ENCODE results near the gene HES4. TPM values are rescaled to one million over a fixed set of nuclear protein-coding genes. Genes with fewer than 3 reads are reported as not detected.

HES4 gene
- total RNA-seq, 1 experiment from 2014 or later = 145 TPM

GRCh38 chr1:950881-951280 is 49.0 kb downstream of the HES4 start (continued):
- no peak for TF ChIP-seq CEBPB (IDR thresholded peaks at IDR 0.05; ENCODE audit: low read depth)
- no peak for TF ChIP-seq JUND (IDR thresholded peaks at IDR 0.05)
- no peak for TF ChIP-seq YY1 (IDR thresholded peaks at IDR 0.05; ENCODE audit: extremely low read depth, insufficient replicate concordance, low read depth, low read length)
- no peak for TF ChIP-seq POLR2A (IDR thresholded peaks at IDR 0.05; ENCODE audit: borderline replicate concordance, extremely low read depth, insufficient read depth, insufficient read length)
- no peak for TF ChIP-seq FOSL1 (IDR thresholded peaks at IDR 0.05; ENCODE audit: low read depth)
- TF ChIP-seq SIN3A (IDR thresholded peaks at IDR 0.05; ENCODE audit: low read depth) = no peak

- ChIA-PET CTCF (no interaction called here), RAD21 (ENCODE audit: low non-redundant PET in 1 of 2, low total read pairs in 2 of 2, uncharacterized antibody in 2 of 2, unreplicated experiment in 2 of 2) (no interaction called here), POLR2A (no interaction called here)
- BruUV-seq (replicated peaks) = no TSS peak
- Histone ChIP-seq H3K4me3 (replicated peaks in 1 of 2; ENCODE audit: low read depth in 1 of 2, low read length in 2 of 2) (no peak overlapping the region), H4K20me1 (ENCODE audit: insufficient read depth) (no peaks in the 10 kb centered on the region), H3K79me2 (ENCODE audit: insufficient read depth, low read length) (peaks cover 28% of the 10 kb centered on the region; the same call in 1 of the 2 replicates), H3K9me3 (ENCODE audit: control insufficient read depth in 1 of 2, insufficient read depth in 1 of 2, low read depth in 1 of 2, low read length in 2 of 2) (no peaks in the 10 kb centered on the region), H3K27ac (ENCODE audit: low read depth, low read length) (no peak overlapping the region), H3K36me3 (ENCODE audit: control insufficient read depth in 1 of 2, insufficient read depth in 2 of 2, low read length in 2 of 2) (peaks cover 37 to 88% of the 10 kb centered on the region in 2 experiments), H3K4me2 (ENCODE audit: low read length) (no peak overlapping the region), H3K27me3 (ENCODE audit: insufficient read depth, low read length) (no peaks in the 10 kb centered on the region), H2AFZ (ENCODE audit: low read depth, low read length, poor library complexity, severe bottlenecking) (no peak overlapping the region), H3K9ac (ENCODE audit: low read length) (no peak overlapping the region), H3K4me1 (ENCODE audit: control insufficient read depth in 1 of 2, insufficient read depth in 2 of 2, low read length in 2 of 2) (no peaks in the 10 kb centered on the region), H3K9me2 (ENCODE audit: insufficient read depth) (no peaks in the 10 kb centered on the region)
- no peak for TF ChIP-seq POLR2A (IDR thresholded peaks at IDR 0.05; ENCODE audit: borderline replicate concordance, extremely low read depth, insufficient read depth, insufficient read length)
- no peak for TF ChIP-seq SRF (IDR thresholded peaks at IDR 0.05; ENCODE audit: low read depth)
- TF ChIP-seq ZFX (IDR thresholded peaks at IDR 0.05) = no peak
- no peak for TF ChIP-seq EZH2phosphoT487 (IDR thresholded peaks at IDR 0.05; ENCODE audit: borderline replicate concordance)
- no peak for TF ChIP-seq CEBPB (IDR thresholded peaks at IDR 0.05; ENCODE audit: low read depth)
- TF ChIP-seq ZBTB33 (IDR thresholded peaks at IDR 0.05; ENCODE audit: extremely low read depth, insufficient replicate concordance, low read length) = no peak
- TF ChIP-seq POLR2AphosphoS5 (IDR thresholded peaks at IDR 0.05; ENCODE audit: low read depth, low read length) = no peak
- TF ChIP-seq CBX3 (IDR thresholded peaks at IDR 0.05; ENCODE audit: low read depth) = no peak
- no peak for DNase-seq (ENCODE audit: low read depth, low spot score)
- intact Hi-C loops (cut with micrococcal nuclease) = no loop called here
- ATAC-seq = no peak
Observed at GRCh38 chr1:950268-950667, 49.6 kb downstream of the HES4 start.

Other genes starting within 250 kb of the HES4 start
- gene SAMD11, start 76.2 kb downstream of the HES4 start, total RNA-seq (2021; ENCODE audit: unreplicated experiment) = 11.5 TPM
- 260 TPM for gene NOC2L, start 40.8 kb downstream of the HES4 start, total RNA-seq (2021; ENCODE audit: unreplicated experiment)
- 100.0 TPM for gene KLHL17, start 39.5 kb downstream of the HES4 start, total RNA-seq (2021; ENCODE audit: unreplicated experiment)
- gene PLEKHN1, start 33.6 kb downstream of the HES4 start, total RNA-seq (2021; ENCODE audit: unreplicated experiment) = 11.6 TPM
- gene PERM1, start 18.0 kb downstream of the HES4 start, total RNA-seq (2021; ENCODE audit: unreplicated experiment) = 0.39 TPM
- gene ISG15, start 13.4 kb upstream of the HES4 start, total RNA-seq (2021; ENCODE audit: unreplicated experiment) = 140 TPM
- 134 TPM for gene AGRN, start 20.0 kb upstream of the HES4 start, total RNA-seq (2021; ENCODE audit: unreplicated experiment)
- 6.3 TPM for gene RNF223, start 74.2 kb upstream of the HES4 start, total RNA-seq (2021; ENCODE audit: unreplicated experiment)
- 22.7 TPM for gene C1orf159, start 116.0 kb upstream of the HES4 start, total RNA-seq (2021; ENCODE audit: unreplicated experiment)
- 0.10 TPM for gene TTLL10, start 173.8 kb upstream of the HES4 start, total RNA-seq (2021; ENCODE audit: unreplicated experiment)
- gene TNFRSF18, start 206.5 kb upstream of the HES4 start, total RNA-seq (2021; ENCODE audit: unreplicated experiment) = 56.2 TPM
- gene TNFRSF4, start 214.1 kb upstream of the HES4 start, total RNA-seq (2021; ENCODE audit: unreplicated experiment) = 0.37 TPM
- gene SDF4, start 231.9 kb upstream of the HES4 start, total RNA-seq (2021; ENCODE audit: unreplicated experiment) = 133 TPM
- 16.3 TPM for gene B3GALT6, start 232.1 kb upstream of the HES4 start, total RNA-seq (2021; ENCODE audit: unreplicated experiment)
- gene C1QTNF12, start 246.6 kb upstream of the HES4 start, total RNA-seq (2021; ENCODE audit: unreplicated experiment) = 6.9 TPM

All from HCT116 (cell line).